HUES64 (cell line): Measurements from ENCODE around the gene PTRH2.
"Not testable (repeated sequence)": the region's sequence is repeated elsewhere in the genome, so short reads cannot be mapped to it uniquely, and the experiment has no call there.

Experiments used
- H3K27ac ChIP-seq: 2 replicates; pipeline ENCODE4 v1.7.0; 2013; ENCODE audit warnings: low read depth, low read length, inconsistent platforms
- H3K27me3 ChIP-seq: 2 replicates; pipeline ENCODE4 v1.6.1; 2013; ENCODE audit warnings: mild to moderate bottlenecking, low read length; ENCODE audit not compliant: insufficient read depth
- H3K36me3 ChIP-seq: 2 replicates; pipeline ENCODE4 v1.6.1; 2013; ENCODE audit warnings: mild to moderate bottlenecking, low read length; ENCODE audit not compliant: insufficient read depth
- H3K4me1 ChIP-seq: 2 replicates; pipeline ENCODE4 v1.6.1; 2013; ENCODE audit warnings: mild to moderate bottlenecking, low read length, moderate library complexity; ENCODE audit not compliant: insufficient read depth
- H3K4me3 ChIP-seq: 2 replicates; pipeline ENCODE4 v1.5.1; 2013; ENCODE audit warnings: mild to moderate bottlenecking, low read length, moderate library complexity
- H3K9ac ChIP-seq: 2 replicates; pipeline ENCODE4 v1.6.1; 2013; ENCODE audit warnings: mild to moderate bottlenecking, low read depth, low read length
- H3K9me3 ChIP-seq: 2 replicates; pipeline ENCODE4 v1.6.1; 2013; ENCODE audit warnings: low read depth, low read length; ENCODE audit not compliant: insufficient read depth
- WGBS: fragments of 150-250, 120-280 bp; methylation state at CpG from one replicate; pipeline ENCODE4 v1.1.7; 2013; ENCODE audit warnings: missing lambda C conversion rate; 5-methylcytosine and 5-hydroxymethylcytosine counted together

The PTRH2 gene

GRCh38 chr17:59669944-59670343 is 37.3 kb downstream of the PTRH2 start:
- Histone ChIP-seq H3K36me3 (peaks cover 100% of the 10 kb centered on the region), H3K27ac (no peak overlapping the region), H3K9me3 (no peaks in the 10 kb centered on the region)

GRCh38 chr17:59669411-59669810 is 37.8 kb downstream of the PTRH2 start:
- peaks cover 100% of the 10 kb centered on the region for H3K36me3 ChIP-seq
- no peaks in the 10 kb centered on the region for H3K27me3 ChIP-seq
- H3K9ac ChIP-seq = no peak overlapping the region
- H3K4me3 ChIP-seq = no peak overlapping the region
- H3K27ac ChIP-seq = no peak overlapping the region
- H3K4me1 ChIP-seq = no peaks in the 10 kb centered on the region
- H3K9me3 ChIP-seq = no peaks in the 10 kb centered on the region
- 95% methylated on average over 1 of the region's 1 CpG for WGBS

More at GRCh38 chr17:59669944-59670343, 37.3 kb downstream of the PTRH2 start:
- H3K4me1 ChIP-seq = no peaks in the 10 kb centered on the region
- no CpG with 5 or more reads among the region's 1 CpG for WGBS
- no peaks in the 10 kb centered on the region for H3K27me3 ChIP-seq
- H3K9ac ChIP-seq = no peak overlapping the region
- H3K4me3 ChIP-seq = no peak overlapping the region

GRCh38 chr17:59668816-59669215 is 38.4 kb downstream of the PTRH2 start:
- H3K4me3 ChIP-seq = no peak overlapping the region
- peaks cover 100% of the 10 kb centered on the region for H3K36me3 ChIP-seq
- H3K9ac ChIP-seq = no peak overlapping the region
- H3K27ac ChIP-seq = no peak overlapping the region
- no peaks in the 10 kb centered on the region for H3K9me3 ChIP-seq
- no peaks in the 10 kb centered on the region for H3K27me3 ChIP-seq
- H3K4me1 ChIP-seq = no peaks in the 10 kb centered on the region
- 95% methylated on average over 2 of the region's 3 CpGs for WGBS

GRCh38 chr17:59666235-59666634 is 41.0 kb downstream of the PTRH2 start:
- H3K27me3 ChIP-seq = no peaks in the 10 kb centered on the region
- H3K9me3 ChIP-seq = no peaks in the 10 kb centered on the region
- WGBS = 97% methylated on average over 4 of the region's 5 CpGs
- H3K4me1 ChIP-seq = no peaks in the 10 kb centered on the region
- peaks cover 100% of the 10 kb centered on the region for H3K36me3 ChIP-seq
- H3K9ac ChIP-seq = no peak overlapping the region
- H3K27ac ChIP-seq = no peak overlapping the region
- no peak overlapping the region for H3K4me3 ChIP-seq

- H3K4me1 ChIP-seq, H3K9ac ChIP-seq, H3K27me3 ChIP-seq, H3K9me3 ChIP-seq, H3K4me3 ChIP-seq, H3K27ac ChIP-seq: not testable (repeated sequence)
- peaks cover 96% of the 10 kb centered on the region for H3K36me3 ChIP-seq
- WGBS = over 99% methylated on average over 3 of the region's 7 CpGs
Observed at GRCh38 chr17:59656624-59657023, 50.6 kb downstream of the PTRH2 start.

- H3K4me1 ChIP-seq = no peaks in the 10 kb centered on the region
- 100% methylated on average over 2 of the region's 2 CpGs for WGBS
- no peak overlapping the region for H3K27ac ChIP-seq
- H3K9ac ChIP-seq = no peak overlapping the region
- H3K27me3 ChIP-seq = no peaks in the 10 kb centered on the region
- H3K36me3 ChIP-seq = peaks cover 98% of the 10 kb centered on the region
- peaks cover 12% of the 10 kb centered on the region; the same call in 1 of the 2 replicates for H3K9me3 ChIP-seq
- H3K4me3 ChIP-seq = no peak overlapping the region
Observed at GRCh38 chr17:59652119-59652518, 55.1 kb downstream of the PTRH2 start.

- peaks cover 98% of the 10 kb centered on the region for H3K36me3 ChIP-seq
- no peaks in the 10 kb centered on the region for H3K27me3 ChIP-seq
- H3K4me1 ChIP-seq = no peaks in the 10 kb centered on the region
- no peak overlapping the region for H3K9ac ChIP-seq
- no peak overlapping the region for H3K4me3 ChIP-seq
- H3K9me3 ChIP-seq = peaks cover 12% of the 10 kb centered on the region; the same call in 1 of the 2 replicates
- no peak overlapping the region for H3K27ac ChIP-seq
Observed at GRCh38 chr17:59651346-59651745, 55.9 kb downstream of the PTRH2 start.

GRCh38 chr17:59650642-59651041 is 56.6 kb downstream of the PTRH2 start:
- 100% methylated on average over 1 of the region's 1 CpG for WGBS
- Histone ChIP-seq H3K27ac (no peak overlapping the region), H3K4me1 (no peaks in the 10 kb centered on the region), H3K36me3 (peaks cover 98% of the 10 kb centered on the region), H3K4me3 (no peak overlapping the region), H3K9me3 (peaks cover 12% of the 10 kb centered on the region; the same call in 1 of the 2 replicates), H3K9ac (no peak overlapping the region), H3K27me3 (no peaks in the 10 kb centered on the region)

- Histone ChIP-seq H3K27ac (no peak overlapping the region), H3K4me1 (no peaks in the 10 kb centered on the region), H3K9me3 (peaks cover 12% of the 10 kb centered on the region; the same call in 1 of the 2 replicates), H3K4me3 (no peak overlapping the region), H3K27me3 (no peaks in the 10 kb centered on the region), H3K9ac (no peak overlapping the region), H3K36me3 (peaks cover 98% of the 10 kb centered on the region)
Observed at GRCh38 chr17:59649886-59650285, 57.3 kb downstream of the PTRH2 start.
